K562 (cell line): ENCODE measurements around the gene ZNF618. TPM values are rescaled to one million over a fixed set of nuclear protein-coding genes. Genes with fewer than 3 reads are reported as not detected.

Experiments used
- BRD4 ChIP-seq: fragments of 200-600 bp; sonication (generic); IDR thresholded peaks from 2 replicates; pipeline ENCODE4 v1.6.1; 2017; ENCODE audit warnings: inconsistent platforms
- CBFA2T2 ChIP-seq: fragments of 450-650 bp; conservative IDR thresholded peaks from 2 replicates; pipeline ENCODE4 v1.6.1; 2017; ENCODE audit warnings: mild to moderate bottlenecking
- CEBPG ChIP-seq, 3 experiments: fragments of 200-800 bp in 1 of 3; sonication (Bioruptor generic) in 1 of 3; sonication (generic) in 1 of 3; formaldehyde crosslinking in 1 of 3; IDR thresholded peaks in 2 of 3; conservative IDR thresholded peaks in 1 of 3; 2 replicates each; pipeline versions ENCODE4 v1.6.1 to v1.8.0; 2016 to 2022; ENCODE audit warnings: missing compliant biosample characterization in 2 of 3, missing genetic modification characterization in 2 of 3, mild to moderate bottlenecking in 1 of 3, missing genetic modification reagents in 1 of 3
- CHD1 ChIP-seq: fragments of 200-600 bp; sonication (generic); IDR thresholded peaks from one replicate; pipeline ENCODE4 v1.6.1; 2012; ENCODE audit warnings: mild to moderate bottlenecking, moderate library complexity, low read length, inconsistent platforms
- CREB1 ChIP-seq, 2 experiments: sonication (generic) in 1 of 2; formaldehyde crosslinking in 1 of 2; IDR thresholded peaks; 2 replicates each; pipeline versions ENCODE4 v1.6.1 to v1.8.0; 2012 to 2022; ENCODE audit warnings: inconsistent platforms in 1 of 2, mild to moderate bottlenecking in 1 of 2, missing genetic modification reagents in 1 of 2, moderate library complexity in 1 of 2
- HBP1 ChIP-seq: fragments of 450-650 bp; formaldehyde crosslinking; IDR thresholded peaks from 2 replicates; pipeline ENCODE4 v1.4.0; 2022; ENCODE audit warnings: missing genetic modification characterization
- HNRNPUL1 ChIP-seq: fragments of 200-400 bp; formaldehyde crosslinking; IDR thresholded peaks from 2 replicates; pipeline ENCODE4 v1.6.1; 2017; ENCODE audit warnings: low read length
- RFX5 ChIP-seq: IDR thresholded peaks from 2 replicates; pipeline ENCODE4 v1.6.1; 2011; ENCODE audit warnings: low read depth, mild to moderate bottlenecking, improper control_type of control experiment, low read length
- SRF ChIP-seq, 2 experiments: fragments of 250-450, 450-650 bp in 1 of 2; sonication (Bioruptor Pico) in 1 of 2; sonication (generic) in 1 of 2; formaldehyde crosslinking; IDR thresholded peaks; 2 replicates each; pipeline versions ENCODE4 v1.5.0 to v1.5.1; 2020 to 2022; ENCODE audit warnings: mild to moderate bottlenecking in 1 of 2, missing genetic modification reagents in 1 of 2
- ZNF398 ChIP-seq: fragments of 250-450 bp; sonication (Bioruptor Pico); IDR thresholded peaks from 2 replicates; pipeline ENCODE4 v1.8.0; 2021; ENCODE audit warnings: moderate library complexity, mild to moderate bottlenecking, inconsistent platforms
- ZNF512 ChIP-seq: IDR thresholded peaks from 2 replicates; pipeline ENCODE4 v1.6.1; 2016; ENCODE audit warnings: missing genetic modification characterization, missing compliant biosample characterization
- polyA plus RNA-seq, 8 experiments: library from polyadenylated mRNA; depleted of rRNA in 4 of 8; stranded (reverse) in 5 of 8; unstranded in 3 of 8; fragments of >200 nt; fragmentation: Nextera tagmentation in 2 of 8; fragmentation: Illumina TruSeq in 1 of 8; extraction: Ambion mirVana in 2 of 8; extraction: Trizol in 1 of 8; gene quantifications; 2 replicates each; pipeline versions ENCODE4 v1.2.1 to v1.2.3, GENCODE V29; 2011 to 2014; ENCODE audit warnings: inconsistent platforms in 1 of 8, missing spikeins in 1 of 8
- total RNA-seq, 7 experiments: library from RNA; depleted of rRNA in 6 of 7; stranded (reverse); fragments of >200 nt in 6 of 7; fragmentation: Illumina TruSeq in 2 of 7; extraction: Trizol in 2 of 7; gene quantifications; 2 replicates each; pipeline versions ENCODE4 v1.2.1 to v1.2.3, GENCODE V29; 2011 to 2021; ENCODE audit warnings: low replicate concordance in 1 of 7

Gene ZNF618
- total and polyA plus RNA-seq, 9 of the 15 experiments (the other 6 are each of a cell fraction or from before 2014, with no cell fraction given) = 0.08 to 13.7 (median 3.4) TPM

- no peak for TF ChIP-seq ZNF398
- no peak for TF ChIP-seq CBFA2T2
- no peak for TF ChIP-seq HNRNPUL1
- TF ChIP-seq ZNF512 (tag) = no peak
- TF ChIP-seq RFX5 = no peak
- TF ChIP-seq CREB1 (IDR thresholded peaks at IDR 0.05) = no peak
- TF ChIP-seq CREB1 (CRISPR knock-in tag; IDR thresholded peaks at IDR 0.05) = no peak
- no peak for TF ChIP-seq CEBPG (CRISPR knock-in tag; IDR thresholded peaks at IDR 0.05)
- no peak for TF ChIP-seq CEBPG (tag; conservative IDR thresholded peaks at IDR 0.05 in 1 of 2, IDR thresholded peaks at IDR 0.05 in 1 of 2)
- TF ChIP-seq HBP1 = no peak
- no peak for TF ChIP-seq CHD1
- no peak for TF ChIP-seq BRD4
- no peak for TF ChIP-seq SRF (CRISPR knock-in tag; IDR thresholded peaks at IDR 0.05)
These were observed 140.7 kb downstream of the ZNF618 start (continued) for GRCh38 chr9:114016629-114017423.
